HG02852 (cell line): Measurements from ENCODE around the gene ZNF460.

Experiments used
- ATAC-seq: cut with Tn5 transposase; IDR thresholded peaks from one replicate; pipeline ENCODE4 v1.9.1; 2021; ENCODE audit warnings: mild to moderate bottlenecking, moderate library complexity; ENCODE audit not compliant: unreplicated experiment

Gene ZNF460

GRCh38 chr19:57279418-57280164 lies 694 bp upstream of the ZNF460 start:
- ATAC-seq, result peak; percentile 66

GRCh38 chr19:57280962-57281400 lies 696 bp downstream of the ZNF460 start:
- no peak for ATAC-seq

- no peak for ATAC-seq
These were observed 1.8 kb downstream of the ZNF460 start for GRCh38 chr19:57282011-57282643.

- ATAC-seq, result no peak
These were observed 8.1 kb downstream of the ZNF460 start for GRCh38 chr19:57288373-57288772.

DNA sequence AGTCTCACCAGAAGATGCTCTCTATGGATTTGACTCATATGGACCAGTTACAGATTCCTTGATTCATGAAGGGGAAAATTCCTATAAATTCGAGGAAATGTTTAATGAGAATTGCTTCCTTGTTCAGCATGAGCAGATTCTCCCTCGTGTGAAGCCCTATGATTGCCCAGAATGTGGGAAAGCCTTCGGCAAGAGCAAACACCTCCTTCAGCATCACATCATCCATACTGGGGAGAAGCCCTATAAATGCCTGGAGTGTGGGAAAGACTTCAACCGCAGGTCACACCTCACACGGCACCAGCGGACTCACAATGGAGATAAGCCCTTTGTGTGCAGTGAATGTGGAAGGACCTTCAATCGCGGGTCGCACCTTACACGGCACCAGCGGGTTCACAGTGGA lies 10.7 kb downstream of the ZNF460 start:
- ATAC-seq, result no peak

GRCh38 chr19:57292547-57292946 lies 12.3 kb downstream of the ZNF460 start:
- ATAC-seq, result no peak

GRCh38 chr19:57293719-57294118 lies 13.4 kb downstream of the ZNF460 start:
- no peak for ATAC-seq

- no peak for ATAC-seq
These were observed 21.8 kb downstream of the ZNF460 start for GRCh38 chr19:57302020-57302465.

GRCh38 chr19:57302727-57303401 lies 22.6 kb downstream of the ZNF460 start:
- no peak for ATAC-seq

- ATAC-seq, result no peak
These were observed 24.8 kb downstream of the ZNF460 start for GRCh38 chr19:57305056-57305455.

GRCh38 chr19:57308514-57308913 lies 28.2 kb downstream of the ZNF460 start:
- ATAC-seq, result no peak

DNA sequence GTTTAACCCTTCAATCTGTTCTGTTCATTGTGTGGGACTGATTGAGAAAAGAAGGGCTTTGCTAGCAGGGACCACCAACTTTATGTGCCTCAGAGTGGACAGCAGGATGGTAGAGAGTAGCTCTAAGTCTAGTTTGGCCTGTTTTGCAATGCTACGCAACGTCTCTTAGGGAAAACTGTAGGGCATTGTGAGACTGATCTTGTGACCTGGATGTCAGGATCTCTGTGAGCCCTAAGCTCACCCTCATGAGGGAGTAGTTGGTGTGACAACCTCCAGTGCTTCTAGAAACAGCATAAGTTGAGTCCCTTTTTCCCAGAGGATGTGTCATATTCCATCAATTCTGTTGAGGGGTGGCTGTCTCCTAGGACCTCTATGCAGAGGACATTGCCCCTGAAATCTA lies 30.5 kb downstream of the ZNF460 start:
- no peak for ATAC-seq

DNA sequence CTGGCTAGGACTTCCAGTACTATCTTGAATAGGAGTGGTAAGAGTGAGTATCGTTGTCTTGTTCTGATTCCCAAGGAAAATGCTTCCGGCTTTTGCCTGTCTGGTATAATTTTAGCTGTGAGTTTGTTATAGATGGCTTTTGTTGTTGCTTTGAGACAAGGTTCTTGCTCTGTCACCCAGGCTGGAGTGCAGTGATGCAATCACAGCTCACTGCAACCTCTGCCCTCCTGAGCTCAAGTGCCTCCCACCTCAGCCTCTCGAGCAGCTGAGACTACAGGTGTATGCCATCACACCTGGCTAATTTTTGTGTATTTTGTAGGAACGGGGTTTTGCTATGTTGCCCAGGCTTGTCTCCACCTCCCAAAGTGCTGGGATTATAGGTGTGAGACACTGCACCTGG lies 33.9 kb downstream of the ZNF460 start:
- ATAC-seq, result no peak

GRCh38 chr19:57317503-57317902 lies 37.2 kb downstream of the ZNF460 start:
- ATAC-seq, result no peak

GRCh38 chr19:57319869-57320179 lies 39.5 kb downstream of the ZNF460 start:
- no peak for ATAC-seq

GRCh38 chr19:57320180-57321084 lies 40.1 kb downstream of the ZNF460 start, which contains the start of gene ZNF543:
TSS of gene ZNF543 (plus strand) at chr19:57320472. CDS start at chr19:57320854, 382 bp downstream.
- ATAC-seq, result peak; percentile 96

- no peak for ATAC-seq
These were observed 40.8 kb downstream of the ZNF460 start for GRCh38 chr19:57321116-57321515.

GRCh38 chr19:57321751-57322150 lies 41.5 kb downstream of the ZNF460 start:
- ATAC-seq, result no peak

DNA sequence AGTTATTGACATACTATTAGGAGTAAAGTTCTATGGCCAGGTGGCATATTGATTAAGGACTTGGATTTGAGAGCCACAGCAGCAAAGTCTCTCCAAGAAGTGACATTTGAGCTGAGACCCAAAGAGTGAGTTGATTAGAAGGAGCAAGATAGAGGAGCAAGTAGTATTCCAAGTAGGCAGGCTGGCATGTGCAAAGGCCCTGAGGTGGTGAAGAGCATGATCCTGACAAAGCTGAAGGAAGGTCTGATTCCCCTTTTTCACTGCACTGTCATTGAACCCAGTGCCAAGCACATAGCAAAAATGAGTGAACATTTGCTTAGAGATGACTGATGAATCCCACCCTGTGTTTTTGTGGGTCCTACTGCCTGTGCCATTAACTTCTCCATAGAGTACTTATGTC lies 44.7 kb downstream of the ZNF460 start:
- ATAC-seq, result no peak

DNA sequence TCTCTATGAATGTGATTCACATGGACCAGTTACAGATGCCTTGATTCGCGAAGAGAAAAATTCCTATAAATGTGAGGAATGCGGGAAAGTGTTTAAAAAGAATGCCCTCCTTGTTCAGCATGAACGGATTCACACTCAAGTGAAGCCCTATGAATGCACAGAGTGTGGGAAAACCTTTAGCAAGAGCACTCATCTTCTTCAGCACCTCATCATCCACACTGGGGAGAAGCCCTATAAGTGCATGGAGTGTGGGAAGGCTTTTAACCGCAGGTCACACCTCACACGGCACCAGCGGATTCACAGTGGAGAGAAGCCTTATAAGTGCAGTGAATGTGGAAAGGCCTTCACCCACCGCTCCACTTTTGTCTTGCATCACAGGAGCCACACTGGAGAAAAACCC lies 47.7 kb downstream of the ZNF460 start:
- ATAC-seq, result no peak

DNA sequence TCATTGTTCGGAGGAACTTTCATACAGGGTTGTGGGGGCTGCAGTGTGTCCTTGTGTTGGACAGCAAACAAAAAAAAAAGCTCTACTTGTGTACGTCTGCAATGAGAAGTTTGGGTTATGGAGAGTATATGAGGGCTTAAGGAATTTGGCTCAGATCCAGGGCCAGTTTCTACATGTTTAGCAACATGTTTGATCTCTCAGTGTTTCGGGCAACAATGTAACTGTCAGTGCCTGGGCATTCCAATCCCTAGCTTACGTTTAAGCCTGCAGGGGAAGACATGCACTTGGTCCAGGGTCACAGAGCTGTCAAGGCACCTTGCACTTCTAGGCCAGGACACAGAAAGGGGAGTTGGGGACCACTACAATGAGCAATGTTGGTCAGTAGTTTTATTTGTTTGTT lies 53.9 kb downstream of the ZNF460 start:
- no peak for ATAC-seq
